Muscle layer of colon (tissue), 2 donors: ENCODE measurements around the gene OR4P4.

Experiments used
- H3K27ac ChIP-seq: one replicate; pipeline ENCODE4 v1.7.0; 2013; ENCODE audit warnings: low read depth, mild to moderate bottlenecking, low read length, moderate library complexity
- H3K27me3 ChIP-seq, 2 donors: one replicate each; pipeline ENCODE4 v1.7.0; 2013; ENCODE audit warnings: low read length in 2 of 2, mild to moderate bottlenecking in 2 of 2; ENCODE audit not compliant: insufficient read depth in 2 of 2, control insufficient read depth in 1 of 2
- H3K36me3 ChIP-seq: one replicate; pipeline ENCODE4 v1.7.0; 2013; ENCODE audit warnings: mild to moderate bottlenecking, low read length; ENCODE audit not compliant: insufficient read depth
- H3K4me1 ChIP-seq: one replicate; pipeline ENCODE4 v1.7.0; 2013; ENCODE audit warnings: mild to moderate bottlenecking, low read length; ENCODE audit not compliant: insufficient read depth
- H3K4me3 ChIP-seq, 2 donors: one replicate each; pipeline ENCODE4 v1.7.0; 2013; ENCODE audit warnings: low read length in 2 of 2, low read depth in 1 of 2, mild to moderate bottlenecking in 1 of 2, moderate library complexity in 1 of 2
- H3K9ac ChIP-seq: one replicate; pipeline ENCODE4 v1.7.0; 2013; ENCODE audit warnings: low read length
- H3K9me3 ChIP-seq: one replicate; pipeline ENCODE4 v1.7.0; 2013; ENCODE audit warnings: mild to moderate bottlenecking, low read length
- donor health status: abdominal sarcoma.
- donor health status: Adenocarcinoma of cecum.

Gene OR4P4

GRCh38 chr11:55634813-55635212 lies at the start of gene OR4P4:
OR4P4 (plus strand) TSS chr11:55635113.
- H3K27me3 ChIP-seq = no peaks in the 10 kb centered on the region

GRCh38 chr11:55607545-55607944 lies 27.4 kb upstream of the OR4P4 start, which contains the start of gene OR4C11:
OR4C11 (minus strand) TSS chr11:55607645; CDS start chr11:55604373, 3,272 bp downstream.
- no peaks in the 10 kb centered on the region for H3K9me3 ChIP-seq
- no peak within 1 kb of the TSS for H3K9ac ChIP-seq

More at GRCh38 chr11:55634813-55635212, at the start of gene OR4P4:
- no peak within 1 kb of the TSS for H3K4me3 ChIP-seq
- H3K4me1 ChIP-seq = no peaks in the 10 kb centered on the region
- no peak within 1 kb of the TSS for H3K27ac ChIP-seq
- H3K9me3 ChIP-seq = no peaks in the 10 kb centered on the region
- no peak within 1 kb of the TSS for H3K9ac ChIP-seq
- H3K36me3 ChIP-seq = no peaks in the 10 kb centered on the region

GRCh38 chr11:55624531-55624930 lies 10.4 kb upstream of the OR4P4 start:
- no peaks in the 10 kb centered on the region for H3K4me1 ChIP-seq
- H3K9ac ChIP-seq = no peak overlapping the region
- no peak overlapping the region for H3K27ac ChIP-seq
- H3K27me3 ChIP-seq = no peaks in the 10 kb centered on the region
- no peaks in the 10 kb centered on the region for H3K9me3 ChIP-seq
- no peaks in the 10 kb centered on the region for H3K36me3 ChIP-seq
- no peak overlapping the region for H3K4me3 ChIP-seq

More at GRCh38 chr11:55607545-55607944, 27.4 kb upstream of the OR4P4 start, which contains the start of gene OR4C11:
- H3K4me1 ChIP-seq = no peaks in the 10 kb centered on the region
- H3K27me3 ChIP-seq = no peaks in the 10 kb centered on the region
- H3K36me3 ChIP-seq = no peaks in the 10 kb centered on the region
- no peak within 1 kb of the TSS for H3K4me3 ChIP-seq
- H3K27ac ChIP-seq = no peak within 1 kb of the TSS

- H3K4me3 ChIP-seq = no peak within 1 kb of the TSS
- no peaks in the 10 kb centered on the region for H3K36me3 ChIP-seq
- H3K9ac ChIP-seq = no peak within 1 kb of the TSS
- no peaks in the 10 kb centered on the region for H3K9me3 ChIP-seq
- H3K4me1 ChIP-seq = no peaks in the 10 kb centered on the region
- no peak within 1 kb of the TSS for H3K27ac ChIP-seq
- H3K27me3 ChIP-seq = no peaks in the 10 kb centered on the region
Observed at GRCh38 chr11:55648027-55648426, 13.1 kb downstream of the OR4P4 start, which contains the start of gene OR4S2. OR4S2 (plus strand) TSS chr11:55648327; CDS start chr11:55650904, 2,577 bp downstream.

- Histone ChIP-seq H3K27me3 (no peaks in the 10 kb centered on the region), H3K4me1 (no peaks in the 10 kb centered on the region), H3K4me3 (no peak overlapping the region), H3K27ac (no peak overlapping the region), H3K9me3 (no peaks in the 10 kb centered on the region), H3K9ac (no peak overlapping the region), H3K36me3 (no peaks in the 10 kb centered on the region)
Observed at GRCh38 chr11:55652560-55652959, 17.6 kb downstream of the OR4P4 start.

GRCh38 chr11:55655096-55655495 lies 20.2 kb downstream of the OR4P4 start:
- Histone ChIP-seq H3K9me3 (no peaks in the 10 kb centered on the region), H3K4me3 (no peak overlapping the region), H3K27me3 (no peaks in the 10 kb centered on the region), H3K4me1 (no peaks in the 10 kb centered on the region), H3K9ac (no peak overlapping the region), H3K36me3 (no peaks in the 10 kb centered on the region), H3K27ac (no peak overlapping the region)

GRCh38 chr11:55658031-55658573 lies 23.2 kb downstream of the OR4P4 start:
- Histone ChIP-seq H3K4me1 (no peaks in the 10 kb centered on the region), H3K27me3 (no peaks in the 10 kb centered on the region), H3K4me3 (no peak overlapping the region), H3K27ac (no peak overlapping the region), H3K36me3 (no peaks in the 10 kb centered on the region), H3K9ac (no peak overlapping the region), H3K9me3 (no peaks in the 10 kb centered on the region)

- H3K4me3 ChIP-seq = no peak overlapping the region
- no peak overlapping the region for H3K9ac ChIP-seq
- H3K4me1 ChIP-seq = no peaks in the 10 kb centered on the region
- H3K9me3 ChIP-seq = no peaks in the 10 kb centered on the region
- no peak overlapping the region for H3K27ac ChIP-seq
- no peaks in the 10 kb centered on the region for H3K36me3 ChIP-seq
- H3K27me3 ChIP-seq = no peaks in the 10 kb centered on the region
Observed at GRCh38 chr11:55658608-55659007, 23.7 kb downstream of the OR4P4 start.

GRCh38 chr11:55661901-55662300 lies 27.0 kb downstream of the OR4P4 start, which contains the start of gene OR4C6:
OR4C6 (plus strand) TSS chr11:55662201; CDS start chr11:55665167, 2,966 bp downstream.
- Histone ChIP-seq H3K27me3 (no peaks in the 10 kb centered on the region), H3K27ac (no peak within 1 kb of the TSS), H3K4me1 (no peaks in the 10 kb centered on the region), H3K9me3 (no peaks in the 10 kb centered on the region), H3K9ac (no peak within 1 kb of the TSS), H3K36me3 (no peaks in the 10 kb centered on the region), H3K4me3 (no peak within 1 kb of the TSS)

GRCh38 chr11:55669376-55669775 lies 34.5 kb downstream of the OR4P4 start:
- H3K9me3 ChIP-seq = no peaks in the 10 kb centered on the region
- no peaks in the 10 kb centered on the region for H3K4me1 ChIP-seq
- no peak overlapping the region for H3K4me3 ChIP-seq
- no peaks in the 10 kb centered on the region for H3K27me3 ChIP-seq
- H3K27ac ChIP-seq = no peak overlapping the region
- H3K9ac ChIP-seq = no peak overlapping the region
- H3K36me3 ChIP-seq = no peaks in the 10 kb centered on the region

GRCh38 chr11:55673860-55674259 lies 38.9 kb downstream of the OR4P4 start:
- no peak overlapping the region for H3K9ac ChIP-seq
- H3K4me1 ChIP-seq = no peaks in the 10 kb centered on the region
- H3K9me3 ChIP-seq = no peaks in the 10 kb centered on the region
- H3K27ac ChIP-seq = no peak overlapping the region
- H3K4me3 ChIP-seq = no peak overlapping the region
- no peaks in the 10 kb centered on the region for H3K36me3 ChIP-seq
- no peaks in the 10 kb centered on the region for H3K27me3 ChIP-seq
